GM20431 (cell line): ENCODE measurements around the gene CHCHD3.

Experiments
- in situ Hi-C: fragments of 300-500 bp; cut with MseI, MboI; formaldehyde crosslinking; loops from one replicate; pipeline ENCODE4 v1.15.0; 2020; ENCODE audit warnings: low sequenced_read_pairs; ENCODE audit not compliant: unreplicated experiment

The CHCHD3 gene

GRCh38 chr7:132842478-132842877, 239.4 kb downstream of the CHCHD3 start:
- in situ Hi-C loops: no loop called here

GRCh38 chr7:132840199-132840598, 241.7 kb downstream of the CHCHD3 start:
- in situ Hi-C loops: no loop called here

- in situ Hi-C loops: no loop called here
Observed at GRCh38 chr7:132838313-132838712, 243.6 kb downstream of the CHCHD3 start.

- in situ Hi-C loops: no loop called here
Observed at GRCh38 chr7:132837529-132837928, 244.4 kb downstream of the CHCHD3 start.

- in situ Hi-C loops: no loop called here
Observed at GRCh38 chr7:132836746-132837145, 245.1 kb downstream of the CHCHD3 start.

- in situ Hi-C loops: no loop called here
Observed at GRCh38 chr7:132830941-132831340, 250.9 kb downstream of the CHCHD3 start.

GRCh38 chr7:132828502-132828901, 253.4 kb downstream of the CHCHD3 start:
- in situ Hi-C loops: no loop called here

- in situ Hi-C loops: no loop called here
Observed at GRCh38 chr7:132825932-132826835, 255.7 kb downstream of the CHCHD3 start.

GRCh38 chr7:132825222-132825621, 256.7 kb downstream of the CHCHD3 start:
- in situ Hi-C loops: no loop called here

GRCh38 chr7:132819648-132820047, 262.2 kb downstream of the CHCHD3 start:
- in situ Hi-C loops: no loop called here

- in situ Hi-C loops: no loop called here
Observed at GRCh38 chr7:132817949-132818348, 263.9 kb downstream of the CHCHD3 start.

GRCh38 chr7:132815696-132816311, 266.1 kb downstream of the CHCHD3 start:
- in situ Hi-C loops: no loop called here

- in situ Hi-C loops: no loop called here
Observed at GRCh38 chr7:132815130-132815529, 266.8 kb downstream of the CHCHD3 start.

GRCh38 chr7:132810561-132810960, 271.3 kb downstream of the CHCHD3 start:
- in situ Hi-C loops: no loop called here

GRCh38 chr7:132806834-132807233, 275.1 kb downstream of the CHCHD3 start:
- in situ Hi-C loops: no loop called here

- in situ Hi-C loops: no loop called here
Observed at GRCh38 chr7:132805766-132806165, 276.1 kb downstream of the CHCHD3 start.

- in situ Hi-C loops: no loop called here
Observed at GRCh38 chr7:132804849-132805485, 276.9 kb downstream of the CHCHD3 start.

- in situ Hi-C loops: no loop called here
Observed at GRCh38 chr7:132800522-132800921, 281.4 kb downstream of the CHCHD3 start.

- in situ Hi-C loops: no loop called here
Observed at GRCh38 chr7:132799081-132799413, 282.8 kb downstream of the CHCHD3 start.

GRCh38 chr7:132797152-132797551, 284.7 kb downstream of the CHCHD3 start:
- in situ Hi-C loops: no loop called here

- in situ Hi-C loops: no loop called here
Observed at GRCh38 chr7:132793474-132793873, 288.4 kb downstream of the CHCHD3 start.
